Adrenal gland (tissue), 19 donors: ENCODE measurements around the gene LTBP2. TPM values are rescaled to one million over a fixed set of nuclear protein-coding genes. Genes with fewer than 3 reads are reported as not detected.

Source experiments
- DNase-seq, 7 donors: peaks; one replicate each; pipeline ENCODE4 v3.0.0-alpha.2; 2019 to 2020
- H3K27ac ChIP-seq, 5 donors: fragments of 200-600 bp; sonication (generic) in 4 of 5; 1 replicate in 3 of 5; 2 replicates in 2 of 5; pipeline versions ENCODE4 v1.5.1 to v1.8.0; 2016 to 2020; ENCODE audit warnings: mild to moderate bottlenecking in 1 of 5
- H3K27me3 ChIP-seq: fragments of 200-600 bp; 2 replicates; pipeline ENCODE4 v1.8.0; 2021
- H3K36me3 ChIP-seq, 2 donors: fragments of 200-600 bp; replicated peaks in 1 of 2; 1 replicate in 1 of 2; 2 replicates in 1 of 2; pipeline versions ENCODE4 v1.5.1 to v1.8.0; 2018 to 2022
- H3K4me1 ChIP-seq, 2 donors: fragments of 200-600 bp; replicated peaks in 1 of 2; 1 replicate in 1 of 2; 2 replicates in 1 of 2; pipeline versions ENCODE4 v1.5.1 to v1.8.0; 2018 to 2021
- H3K4me3 ChIP-seq, 4 donors: fragments of 200-600 bp; sonication (generic) in 3 of 4; one replicate each; pipeline ENCODE4 v1.5.1; 2016 to 2018
- H3K9me3 ChIP-seq, 3 donors: fragments of 200-600 bp; sonication (generic) in 1 of 3; replicated peaks in 1 of 3; 1 replicate in 2 of 3; 2 replicates in 1 of 3; pipeline versions ENCODE4 v1.5.1 to v1.8.0; 2016 to 2021
- CTCF ChIP-seq, 6 experiments: fragments of 450-650 bp in 4 of 6; fragments of 200-600 bp in 2 of 6; sonication (generic) in 1 of 6; IDR thresholded peaks; 1 replicate in 5 of 6; 2 replicates in 1 of 6; pipeline versions ENCODE4 v1.5.1 to v1.8.0; 2016 to 2021; ENCODE audit warnings: antibody characterized with exemption in 6 of 6, mild to moderate bottlenecking in 2 of 6, moderate library complexity in 1 of 6
- POLR2A ChIP-seq, 2 donors: fragments of 450-650 bp; IDR thresholded peaks; one replicate each; pipeline ENCODE4 v1.6.1; 2017; ENCODE audit warnings: antibody characterized with exemption in 2 of 2, mild to moderate bottlenecking in 2 of 2, moderate library complexity in 1 of 2
- WGBS, 4 donors: extraction: QIAGEN DNeasy Blood & Tissue Kit in 2 of 4; methylation state at CpG; one replicate each; pipeline versions ENCODE4 v1.1.5 to v1.1.7; 2013 to 2017; 5-methylcytosine and 5-hydroxymethylcytosine counted together
- intact Hi-C, 2 donors: fragments of 100-400 bp; cut with DNase I; formaldehyde crosslinking; loops; one replicate each; pipeline versions ENCODE4 v1.14.1 to v1.15.0; 2022 to 2023
- long read RNA-seq, 10 donors: library from polyadenylated mRNA in 3 of 10; unstranded in 2 of 10; stranded (forward) in 1 of 10; transcript quantifications; one replicate each; pipeline ENCODE4 v2.0.0 and lab custom pipeline, GENCODE V29; 2021 to 2026
- polyA plus RNA-seq, 3 donors: library from polyadenylated mRNA; stranded (reverse); fragments of 200-250 nt in 2 of 3; fragments of 350-450 nt in 1 of 3; fragmentation: Illumina TruSeq in 1 of 3; extraction: RNeasy Lipid Tissue Mini Kit (QIAGEN cat#74804) in 1 of 3; gene quantifications; one replicate each; pipeline ENCODE4 v1.2.3, GENCODE V29; 2013 to 2014
- total RNA-seq, 9 donors: library from RNA; depleted of rRNA in 4 of 9; stranded (reverse); fragments of >200 nt in 4 of 9; fragments of 120-200 nt in 1 of 9; fragmentation: NEBNext Ultra II Directional in 1 of 9; extraction: Animal tissue kit (Norgen Biotek cat#: 25700) in 1 of 9; gene quantifications; one replicate each; pipeline versions ENCODE4 v1.1.0 to v1.2.4, GENCODE V29; 2013 to 2023
- donor health status: healthy with polysubstance abuse.
- donor health status: Bipolar disorder and iron deficiency.
- donor health status: DM: yes; HTN: yes; CAD: no.
- donor health status: DM: no; HTN: no; CAD: no.
- donor health status: DM: no; HTN: no; CAD: no.
- donor health status: DM: yes; HTN: yes; CAD: no.

The LTBP2 gene
- total RNA-seq (10 to 100 TPM in 2 of 9 donors, 1 to 10 TPM in 7; 2.3 to 17.0 (median 7.3) TPM), polyA plus RNA-seq (1 to 10 TPM; 2.1 to 2.4 (median 2.2) TPM)
- long read RNA-seq, donor 1: 0 reads
- long read RNA-seq, donor 2: 0 reads
- long read RNA-seq, donor 3: 0 reads
- long read RNA-seq, donor 4, partial matches to known transcripts: 0 of 1 reads
- long read RNA-seq, donor 4, other reads (novel, unspliced or antisense): 1 of 1 reads
- long read RNA-seq, donor 5, partial matches to known transcripts: 10 of 10 reads
- long read RNA-seq, donor 5, other reads (novel, unspliced or antisense): 0 of 10 reads
- long read RNA-seq, donor 6: 0 reads
- long read RNA-seq, donor 7: 0 reads
- long read RNA-seq, donor 8: 0 reads
- long read RNA-seq, donor 9, partial matches to known transcripts: 0 of 1 reads
- long read RNA-seq, donor 9, other reads (novel, unspliced or antisense): 0 of 1 reads
- long read RNA-seq, donor 10: 0 reads

- intact Hi-C loops: loop anchor here in 1 of 2 donors (5.0 to 10.0 kb wide), 3 partner anchors 109 to 247 kb away; no protein-coding TSS in a partner anchor
- H3K27me3 ChIP-seq: peaks cover 24% of the 10 kb centered on the region
- peak within 1 kb of the TSS in 1 of 5 donors; percentile 46 for H3K27ac ChIP-seq
- peak within 1 kb of the TSS; percentile 4 to 71 (median 45) for H3K4me3 ChIP-seq
- WGBS, 4 donors: 0 to 1% (median 1%) methylated on average over 5 to 70 of the region's 70 CpGs
- no peaks in the 10 kb centered on the region for H3K9me3 ChIP-seq
- peaks cover 0 to 11% of the 10 kb centered on the region in 2 donors for H3K4me1 ChIP-seq
- DNase-seq: no peak
- TF ChIP-seq CTCF (IDR thresholded peaks at IDR 0.05): no peak
- no peak for TF ChIP-seq POLR2A (IDR thresholded peaks at IDR 0.05)
- H3K36me3 ChIP-seq: no peaks in the 10 kb centered on the region
Measured at GRCh38 chr14:74611650-74612349, at the start of gene LTBP2. TSS of gene LTBP2 (minus strand) at chr14:74612237. CDS start at chr14:74611944, 293 bp downstream.

GRCh38 chr14:74660863-74661262, 48.8 kb upstream of the LTBP2 start:
- Histone ChIP-seq H3K36me3 (peaks cover 0 to 41% of the 10 kb centered on the region in 2 donors), H3K27me3 (no peaks in the 10 kb centered on the region), H3K4me1 (peaks cover 0 to 3% of the 10 kb centered on the region in 2 donors), H3K27ac (no peak overlapping the region), H3K4me3 (no peak overlapping the region), H3K9me3 (no peaks in the 10 kb centered on the region)
- WGBS, 4 donors: 83 to 93% (median 87%) methylated on average over 5 of the region's 5 CpGs
- no peak for TF ChIP-seq CTCF (IDR thresholded peaks at IDR 0.05)
- no peak for TF ChIP-seq POLR2A (IDR thresholded peaks at IDR 0.05)
- intact Hi-C loops: no loop called here
- no peak for DNase-seq

- Histone ChIP-seq H3K9me3 (no peaks in the 10 kb centered on the region), H3K27me3 (no peaks in the 10 kb centered on the region), H3K4me1 (peaks cover 0 to 7% of the 10 kb centered on the region in 2 donors), H3K4me3 (no peak overlapping the region), H3K27ac (no peak overlapping the region), H3K36me3 (peaks cover 0 to 41% of the 10 kb centered on the region in 2 donors)
- WGBS, 4 donors: 84 to 94% (median 90%) methylated on average over 3 of the region's 3 CpGs
- no peak for DNase-seq
- TF ChIP-seq POLR2A (IDR thresholded peaks at IDR 0.05) (no peak), CTCF (IDR thresholded peaks at IDR 0.05) (no peak)
- intact Hi-C loops: no loop called here
Measured at GRCh38 chr14:74660167-74660566, 48.1 kb upstream of the LTBP2 start.

- H3K4me1 ChIP-seq: peaks cover 0 to 7% of the 10 kb centered on the region in 2 donors
- WGBS, 4 donors: 68 to 85% (median 82%) methylated on average over 1 of the region's 1 CpG
- H3K36me3 ChIP-seq: peaks cover 0 to 34% of the 10 kb centered on the region in 2 donors
- no peak overlapping the region for H3K4me3 ChIP-seq
- intact Hi-C loops: no loop called here
- H3K27me3 ChIP-seq: no peaks in the 10 kb centered on the region
- no peaks in the 10 kb centered on the region for H3K9me3 ChIP-seq
- TF ChIP-seq CTCF (IDR thresholded peaks at IDR 0.05): no peak
- TF ChIP-seq POLR2A (IDR thresholded peaks at IDR 0.05): no peak
- no peak overlapping the region for H3K27ac ChIP-seq
- no peak for DNase-seq
Measured at GRCh38 chr14:74658535-74659131, 46.6 kb upstream of the LTBP2 start.
